ENCODE data around the gene H19. TPM values are rescaled to one million over a fixed set of nuclear protein-coding genes. Genes with fewer than 3 reads are reported as not detected.

The H19 gene
- total RNA-seq, 4 donors from 2014 or later, result 2.5 to 34.7 (median 11.8) TPM

GRCh38 chr11:1958367-1958766, 39.3 kb downstream of the H19 start:
- no peaks in the 10 kb centered on the region for H3K9me3 ChIP-seq
- H3K27me3 ChIP-seq, result no peaks in the 10 kb centered on the region
- no peak for TF ChIP-seq CTCF (IDR thresholded peaks at IDR 0.05)
- no peak for TF ChIP-seq POLR2A (IDR thresholded peaks at IDR 0.05)
- no peak overlapping the region for H3K27ac ChIP-seq
- no peaks in the 10 kb centered on the region for H3K36me3 ChIP-seq
- H3K4me1 ChIP-seq, result no peaks in the 10 kb centered on the region
- DNase-seq, result no peak
- H3K4me3 ChIP-seq, result no peak overlapping the region

GRCh38 chr11:1953489-1954266, 44.0 kb downstream of the H19 start:
- no peak for TF ChIP-seq POLR2A (IDR thresholded peaks at IDR 0.05)
- peak in 1 of 6 experiments; percentile 14 for TF ChIP-seq CTCF (IDR thresholded peaks at IDR 0.05)
- H3K27ac ChIP-seq, result no peak overlapping the region

GRCh38 chr11:1952806-1953482, 44.7 kb downstream of the H19 start:
- Histone ChIP-seq H3K27ac (no peak overlapping the region), H3K36me3 (no peaks in the 10 kb centered on the region), H3K27me3 (no peaks in the 10 kb centered on the region), H3K4me1 (no peaks in the 10 kb centered on the region), H3K4me3 (no peak overlapping the region), H3K9me3 (no peaks in the 10 kb centered on the region)
- TF ChIP-seq CTCF (IDR thresholded peaks at IDR 0.05), result no peak
- TF ChIP-seq POLR2A (IDR thresholded peaks at IDR 0.05), result no peak
- DNase-seq, result peak in 1 of 3 donors; percentile 9

More at GRCh38 chr11:1953489-1954266, 44.0 kb downstream of the H19 start:
- Histone ChIP-seq H3K4me1 (no peaks in the 10 kb centered on the region), H3K27me3 (no peaks in the 10 kb centered on the region), H3K36me3 (no peaks in the 10 kb centered on the region), H3K4me3 (no peak overlapping the region), H3K9me3 (no peaks in the 10 kb centered on the region)
- DNase-seq, result peak in 2 of 3 donors; percentile 13 to 43

- Histone ChIP-seq H3K27ac (no peak overlapping the region), H3K4me3 (no peak overlapping the region), H3K9me3 (no peaks in the 10 kb centered on the region), H3K36me3 (no peaks in the 10 kb centered on the region), H3K4me1 (no peaks in the 10 kb centered on the region), H3K27me3 (no peaks in the 10 kb centered on the region)
- no peak for DNase-seq
- no peak for TF ChIP-seq CTCF (IDR thresholded peaks at IDR 0.05)
- no peak for TF ChIP-seq POLR2A (IDR thresholded peaks at IDR 0.05)
These were observed 47.7 kb downstream of the H19 start for GRCh38 chr11:1949922-1950321.

GRCh38 chr11:1949302-1949701, 48.3 kb downstream of the H19 start:
- Histone ChIP-seq H3K4me3 (no peak overlapping the region), H3K27me3 (no peaks in the 10 kb centered on the region), H3K9me3 (no peaks in the 10 kb centered on the region), H3K4me1 (no peaks in the 10 kb centered on the region), H3K27ac (no peak overlapping the region), H3K36me3 (no peaks in the 10 kb centered on the region)
- TF ChIP-seq POLR2A (IDR thresholded peaks at IDR 0.05) (no peak), CTCF (IDR thresholded peaks at IDR 0.05) (no peak)
- DNase-seq, result no peak
